Measurements from ENCODE around the gene TAMALIN. TPM values are rescaled to one million over a fixed set of nuclear protein-coding genes. Genes with fewer than 3 reads are reported as not detected.

Gene TAMALIN
- polyA plus RNA-seq, 1 donor from 2014 or later: 6.1 TPM

DNA sequence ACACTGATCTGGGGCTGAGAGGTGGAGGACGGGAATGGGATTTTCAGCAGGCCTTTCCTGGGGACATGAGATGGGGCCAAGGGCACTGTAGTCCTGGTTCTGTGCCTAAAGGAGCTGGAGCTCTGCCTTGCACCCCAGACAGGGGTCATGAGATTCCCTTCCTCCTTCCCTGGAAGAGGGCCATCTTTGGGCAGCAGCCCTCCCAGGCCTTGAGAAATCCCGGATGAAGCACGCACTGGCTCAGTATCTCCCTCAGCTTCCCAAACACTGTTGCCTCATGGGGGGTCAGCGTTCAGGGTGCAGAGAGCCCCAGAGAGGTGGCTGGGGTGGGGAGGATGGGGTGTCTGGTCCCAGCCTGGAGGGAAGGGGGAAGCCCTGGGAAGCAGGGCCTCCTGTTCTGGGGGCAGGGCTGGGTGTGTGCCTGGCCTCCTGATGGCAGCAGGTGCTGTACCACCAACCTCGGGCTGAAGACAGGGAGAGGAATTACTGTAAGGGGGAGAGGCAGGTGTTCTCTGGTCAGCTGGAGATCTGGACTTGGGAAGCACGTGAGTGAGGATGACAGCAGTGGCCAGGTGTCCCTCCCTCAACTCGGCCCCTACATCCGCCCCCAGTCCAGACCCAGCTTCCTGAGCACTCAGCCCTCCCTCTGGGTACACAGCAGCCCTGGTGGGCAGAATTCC lies 36.1 kb downstream of the TAMALIN start:
- Histone ChIP-seq H4K20me1 (ENCODE audit: insufficient read depth) (no peaks in the 10 kb centered on the region), H3K79me2 (replicated peaks; ENCODE audit: insufficient read depth, low read length) (no peaks in the 10 kb centered on the region), H3K4me2 (ENCODE audit: low read length) (no peak overlapping the region), H2AFZ (ENCODE audit: low read depth, low read length) (no peak overlapping the region), H3K36me3 (ENCODE audit: insufficient read depth, low read length) (no peaks in the 10 kb centered on the region), H3K27ac (ENCODE audit: low read length) (no peak overlapping the region), H3K4me3 (ENCODE audit: low read length) (no peak overlapping the region), H3K9ac (ENCODE audit: low read length) (no peak overlapping the region), H3K9me3 (ENCODE audit: low read length) (no peaks in the 10 kb centered on the region), H3K27me3 (ENCODE audit: insufficient read depth, low read depth, low read length) (no peaks in the 10 kb centered on the region), H3F3A (ENCODE audit: insufficient read depth, low read length, poor library complexity, severe bottlenecking) (no peaks in the 10 kb centered on the region), H3K9me2 (ENCODE audit: insufficient read depth, low read length) (no peaks in the 10 kb centered on the region)
- TF ChIP-seq, protein P1, sequence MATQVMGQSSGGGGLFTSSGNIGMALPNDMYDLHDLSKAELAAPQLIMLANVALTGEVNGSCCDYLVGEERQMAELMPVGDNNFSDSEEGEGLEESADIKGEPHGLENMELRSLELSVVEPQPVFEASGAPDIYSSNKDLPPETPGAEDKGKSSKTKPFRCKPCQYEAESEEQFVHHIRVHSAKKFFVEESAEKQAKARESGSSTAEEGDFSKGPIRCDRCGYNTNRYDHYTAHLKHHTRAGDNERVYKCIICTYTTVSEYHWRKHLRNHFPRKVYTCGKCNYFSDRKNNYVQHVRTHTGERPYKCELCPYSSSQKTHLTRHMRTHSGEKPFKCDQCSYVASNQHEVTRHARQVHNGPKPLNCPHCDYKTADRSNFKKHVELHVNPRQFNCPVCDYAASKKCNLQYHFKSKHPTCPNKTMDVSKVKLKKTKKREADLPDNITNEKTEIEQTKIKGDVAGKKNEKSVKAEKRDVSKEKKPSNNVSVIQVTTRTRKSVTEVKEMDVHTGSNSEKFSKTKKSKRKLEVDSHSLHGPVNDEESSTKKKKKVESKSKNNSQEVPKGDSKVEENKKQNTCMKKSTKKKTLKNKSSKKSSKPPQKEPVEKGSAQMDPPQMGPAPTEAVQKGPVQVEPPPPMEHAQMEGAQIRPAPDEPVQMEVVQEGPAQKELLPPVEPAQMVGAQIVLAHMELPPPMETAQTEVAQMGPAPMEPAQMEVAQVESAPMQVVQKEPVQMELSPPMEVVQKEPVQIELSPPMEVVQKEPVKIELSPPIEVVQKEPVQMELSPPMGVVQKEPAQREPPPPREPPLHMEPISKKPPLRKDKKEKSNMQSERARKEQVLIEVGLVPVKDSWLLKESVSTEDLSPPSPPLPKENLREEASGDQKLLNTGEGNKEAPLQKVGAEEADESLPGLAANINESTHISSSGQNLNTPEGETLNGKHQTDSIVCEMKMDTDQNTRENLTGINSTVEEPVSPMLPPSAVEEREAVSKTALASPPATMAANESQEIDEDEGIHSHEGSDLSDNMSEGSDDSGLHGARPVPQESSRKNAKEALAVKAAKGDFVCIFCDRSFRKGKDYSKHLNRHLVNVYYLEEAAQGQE (IDR thresholded peaks at IDR 0.05; ENCODE audit: borderline replicate concordance): no peak
- TF ChIP-seq, protein P2, sequence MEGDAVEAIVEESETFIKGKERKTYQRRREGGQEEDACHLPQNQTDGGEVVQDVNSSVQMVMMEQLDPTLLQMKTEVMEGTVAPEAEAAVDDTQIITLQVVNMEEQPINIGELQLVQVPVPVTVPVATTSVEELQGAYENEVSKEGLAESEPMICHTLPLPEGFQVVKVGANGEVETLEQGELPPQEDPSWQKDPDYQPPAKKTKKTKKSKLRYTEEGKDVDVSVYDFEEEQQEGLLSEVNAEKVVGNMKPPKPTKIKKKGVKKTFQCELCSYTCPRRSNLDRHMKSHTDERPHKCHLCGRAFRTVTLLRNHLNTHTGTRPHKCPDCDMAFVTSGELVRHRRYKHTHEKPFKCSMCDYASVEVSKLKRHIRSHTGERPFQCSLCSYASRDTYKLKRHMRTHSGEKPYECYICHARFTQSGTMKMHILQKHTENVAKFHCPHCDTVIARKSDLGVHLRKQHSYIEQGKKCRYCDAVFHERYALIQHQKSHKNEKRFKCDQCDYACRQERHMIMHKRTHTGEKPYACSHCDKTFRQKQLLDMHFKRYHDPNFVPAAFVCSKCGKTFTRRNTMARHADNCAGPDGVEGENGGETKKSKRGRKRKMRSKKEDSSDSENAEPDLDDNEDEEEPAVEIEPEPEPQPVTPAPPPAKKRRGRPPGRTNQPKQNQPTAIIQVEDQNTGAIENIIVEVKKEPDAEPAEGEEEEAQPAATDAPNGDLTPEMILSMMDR (IDR thresholded peaks at IDR 0.05; ENCODE audit: poor library complexity, severe bottlenecking): no peak
- TF ChIP-seq EZH2 (IDR thresholded peaks at IDR 0.05; ENCODE audit: borderline replicate concordance, insufficient read depth, low read length, poor library complexity, severe bottlenecking) (no peak), EP300 (conservative IDR thresholded peaks at IDR 0.05; ENCODE audit: poor library complexity, severe bottlenecking) (no peak), SMC3 (conservative IDR thresholded peaks at IDR 0.05; ENCODE audit: poor library complexity) (no peak), MXI1 (conservative IDR thresholded peaks at IDR 0.05; ENCODE audit: poor library complexity, severe bottlenecking) (no peak), TAF1 (IDR thresholded peaks at IDR 0.05; ENCODE audit: low read depth) (no peak), POLR2AphosphoS5 (IDR thresholded peaks at IDR 0.05) (no peak), RAD21 (conservative IDR thresholded peaks at IDR 0.05) (no peak)

DNA sequence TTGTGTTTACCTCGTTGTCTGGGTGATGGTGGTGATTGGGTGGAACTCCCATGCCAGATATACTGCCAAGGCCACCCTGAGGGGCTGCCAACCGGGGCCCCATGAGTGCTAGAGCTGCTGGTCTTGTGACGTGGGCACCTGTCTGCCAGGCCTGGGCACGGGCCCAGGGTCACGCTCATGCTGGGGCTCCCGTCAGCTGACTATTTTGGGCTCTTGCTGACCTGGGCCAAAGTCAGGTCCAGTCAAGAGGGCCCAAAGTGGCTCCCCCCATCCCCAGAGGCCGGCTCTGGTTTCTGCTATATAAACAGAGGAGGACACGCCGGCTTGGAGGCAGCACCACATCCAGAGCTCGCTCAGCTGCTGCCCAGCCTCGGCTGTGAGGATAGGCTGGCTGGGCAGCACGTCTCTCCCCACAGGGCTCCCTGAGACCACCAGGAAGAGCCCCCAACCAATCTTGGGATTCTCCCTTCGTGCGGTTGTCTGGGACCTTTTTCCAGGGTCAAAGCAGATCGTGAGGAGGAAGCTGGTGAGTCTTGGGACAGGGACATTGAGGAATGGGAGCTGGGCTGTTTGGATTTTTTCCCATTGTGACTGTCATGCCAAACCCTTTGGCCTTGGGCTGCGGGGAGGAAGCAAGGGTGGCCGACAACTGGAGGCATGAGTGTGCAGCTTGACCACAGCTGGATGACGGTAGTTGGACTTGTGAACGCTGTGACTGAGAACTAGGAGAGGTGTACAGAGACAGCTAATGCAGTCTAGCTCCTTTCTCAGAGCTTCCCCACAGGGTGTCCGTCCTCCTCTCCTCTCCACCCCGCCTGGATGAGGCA lies 36.9 kb downstream of the TAMALIN start:
- H3K27ac ChIP-seq (ENCODE audit: low read length): no peak overlapping the region
- H3K9me2 ChIP-seq (ENCODE audit: insufficient read depth, low read length): no peaks in the 10 kb centered on the region
- no peak for TF ChIP-seq EP300 (conservative IDR thresholded peaks at IDR 0.05; ENCODE audit: poor library complexity, severe bottlenecking)
- TF ChIP-seq, protein P1 (IDR thresholded peaks at IDR 0.05; ENCODE audit: borderline replicate concordance): no peak
- no peak for TF ChIP-seq RAD21 (conservative IDR thresholded peaks at IDR 0.05)
- TF ChIP-seq POLR2AphosphoS5 (IDR thresholded peaks at IDR 0.05): no peak
- no peak for TF ChIP-seq MXI1 (conservative IDR thresholded peaks at IDR 0.05; ENCODE audit: poor library complexity, severe bottlenecking)
- TF ChIP-seq TAF1 (IDR thresholded peaks at IDR 0.05; ENCODE audit: low read depth): no peak
- TF ChIP-seq EZH2 (IDR thresholded peaks at IDR 0.05; ENCODE audit: borderline replicate concordance, insufficient read depth, low read length, poor library complexity, severe bottlenecking): no peak
- TF ChIP-seq, protein P2 (IDR thresholded peaks at IDR 0.05; ENCODE audit: poor library complexity, severe bottlenecking): no peak
- TF ChIP-seq SMC3 (conservative IDR thresholded peaks at IDR 0.05; ENCODE audit: poor library complexity): no peak
- H4K20me1 ChIP-seq (ENCODE audit: insufficient read depth): no peaks in the 10 kb centered on the region
- no peaks in the 10 kb centered on the region for H3K79me2 ChIP-seq (replicated peaks; ENCODE audit: insufficient read depth, low read length)
- H3K27me3 ChIP-seq (ENCODE audit: insufficient read depth, low read depth, low read length): no peaks in the 10 kb centered on the region
- H3K9me3 ChIP-seq (ENCODE audit: low read length): no peaks in the 10 kb centered on the region
- H3K4me3 ChIP-seq (ENCODE audit: low read length): no peak overlapping the region
- no peak overlapping the region for H3K4me2 ChIP-seq (ENCODE audit: low read length)
- no peak overlapping the region for H3K9ac ChIP-seq (ENCODE audit: low read length)
- no peak overlapping the region for H2AFZ ChIP-seq (ENCODE audit: low read depth, low read length)
- H3K36me3 ChIP-seq (ENCODE audit: insufficient read depth, low read length): no peaks in the 10 kb centered on the region
- H3F3A ChIP-seq (ENCODE audit: insufficient read depth, low read length, poor library complexity, severe bottlenecking): no peaks in the 10 kb centered on the region

Measured in neural cell (in vitro differentiated cells).